GM12878 (cell line): ENCODE data around the gene AIFM3. TPM values are rescaled to one million over a fixed set of nuclear protein-coding genes. Genes with fewer than 3 reads are reported as not detected.

ENCODE experiments used
- ATAC-seq: fragments of 200-7000 bp; cut with Tn5 transposase; 3 replicates; pipeline ENCODE4 v1.9.1; 2020; ENCODE audit warnings: mild to moderate bottlenecking, moderate library complexity
- BruUV-seq: library from RNA; stranded (reverse); fragments of 400-500 nt; replicated peaks from 2 replicates; lab custom pipeline; 2021; lab: Mats Ljungman, UMichigan
- CTCF ChIA-PET: fragments of 300-600 bp; sonication (Branson Sonifier 250); formaldehyde crosslinking; extraction: SDS; loops from one replicate; lab custom pipeline; 2021; ENCODE audit warnings: inconsistent platforms; lab: Yijun Ruan, JAX
- POLR2A ChIA-PET: fragments of 350-600 bp; formaldehyde crosslinking; extraction: SDS; loops from one replicate; lab custom pipeline; 2021; ENCODE audit warnings: inconsistent platforms; lab: Charles Lee
- RAD21 ChIA-PET: fragments of 300-600 bp; sonication (Branson Sonifier 250); formaldehyde crosslinking; loops from one replicate; lab custom pipeline; 2023; ENCODE audit warnings: antibody characterized with exemption; ENCODE audit not compliant: unreplicated experiment; lab: Charles Lee
- SMC1A ChIA-PET: fragments of 300-600 bp; sonication (Branson Sonifier 250); formaldehyde crosslinking; loops from one replicate; lab custom pipeline; 2023; ENCODE audit not compliant: unreplicated experiment, uncharacterized antibody; lab: Charles Lee
- DNase-seq: peaks from one replicate; pipeline ENCODE4 v3.0.0-alpha.2; 2011; ENCODE audit warnings: low read depth, low spot score
- FAIRE-seq: peaks from 3 replicates; lab custom pipeline; 2011; peaks lifted over from hg19 to GRCh38; lab: Jason Lieb, UNC
- H2AFZ ChIP-seq: 2 replicates; pipeline ENCODE4 v1.6.0; 2011; ENCODE audit warnings: low read depth, low read length, control low read depth; ENCODE audit not compliant: control insufficient read depth
- H3K27ac ChIP-seq: 2 replicates; pipeline ENCODE4 v1.5.1; 2011; ENCODE audit warnings: control low read depth; ENCODE audit not compliant: control insufficient read depth, insufficient read depth
- H3K27me3 ChIP-seq, 2 experiments: replicated peaks in 1 of 2; 2 replicates each; pipeline versions ENCODE4 v1.6.0 to v1.6.1; 2011; ENCODE audit warnings: low read length in 1 of 2; ENCODE audit not compliant: control insufficient read depth in 2 of 2, insufficient read depth in 2 of 2
- H3K36me3 ChIP-seq, 2 experiments: 2 replicates each; pipeline ENCODE4 v1.5.1; 2011; ENCODE audit warnings: low read length in 1 of 2; ENCODE audit not compliant: control insufficient read depth in 2 of 2, insufficient read depth in 2 of 2
- H3K4me1 ChIP-seq: 2 replicates; pipeline ENCODE4 v1.6.1; 2011; ENCODE audit warnings: mild to moderate bottlenecking, low read length, moderate library complexity, mixed read lengths; ENCODE audit not compliant: control insufficient read depth, insufficient read depth
- H3K4me2 ChIP-seq: 2 replicates; pipeline ENCODE4 v1.6.0; 2011; ENCODE audit warnings: control low read depth; ENCODE audit not compliant: control insufficient read depth, insufficient read depth
- H3K4me3 ChIP-seq: fragments of 200-600 bp; sonication (generic); 2 replicates; pipeline ENCODE4 v1.5.1; 2016
- H3K79me2 ChIP-seq: 2 replicates; pipeline ENCODE4 v1.6.0; 2011; ENCODE audit warnings: low read length; ENCODE audit not compliant: control insufficient read depth, insufficient read depth
- H3K9ac ChIP-seq: 2 replicates; pipeline ENCODE4 v1.8.0; 2011; ENCODE audit warnings: low read length, control low read depth, mixed read lengths; ENCODE audit not compliant: control insufficient read depth, insufficient read depth
- H3K9me3 ChIP-seq: replicated peaks from 3 replicates; pipeline ENCODE4 v1.5.1; 2011; ENCODE audit warnings: mild to moderate bottlenecking, low read length; ENCODE audit not compliant: control insufficient read depth, insufficient read depth
- H4K20me1 ChIP-seq: 2 replicates; pipeline ENCODE4 v1.6.0; 2011; ENCODE audit not compliant: control insufficient read depth, insufficient read depth
- BCL11A ChIP-seq: IDR thresholded peaks from 2 replicates; pipeline ENCODE4 v1.6.1; 2011; ENCODE audit warnings: low read depth, low read length
- BRCA1 ChIP-seq: IDR thresholded peaks from 2 replicates; pipeline ENCODE4 v1.6.1; 2011; ENCODE audit warnings: low read depth, low read length, improper control_type of control experiment
- CHD1 ChIP-seq: IDR thresholded peaks from 2 replicates; pipeline ENCODE4 v1.6.1; 2012; ENCODE audit warnings: low read depth, low read length, improper control_type of control experiment
- DPF2 ChIP-seq: fragments of 450-650 bp; IDR thresholded peaks from 2 replicates; pipeline ENCODE4 v1.6.1; 2017; ENCODE audit warnings: mild to moderate bottlenecking
- HDAC2 ChIP-seq: fragments of 200-600 bp; sonication (generic); IDR thresholded peaks from 2 replicates; pipeline ENCODE4 v1.6.1; 2017
- KAT2A ChIP-seq: conservative IDR thresholded peaks from 2 replicates; pipeline ENCODE4 v1.6.1; 2011; ENCODE audit warnings: low read depth, low read length; ENCODE audit not compliant: control insufficient read depth
- MTA3 ChIP-seq: IDR thresholded peaks from 2 replicates; pipeline ENCODE4 v1.6.1; 2012; ENCODE audit warnings: low read length, inconsistent platforms, borderline replicate concordance
- NFIC ChIP-seq: IDR thresholded peaks from 2 replicates; pipeline ENCODE4 v1.6.1; 2012; ENCODE audit warnings: low read depth, mild to moderate bottlenecking, inconsistent platforms, low read length, moderate library complexity
- NR2F1 ChIP-seq: fragments of 450-650 bp; conservative IDR thresholded peaks from 2 replicates; pipeline ENCODE4 v1.6.1; 2017; ENCODE audit warnings: mild to moderate bottlenecking
- POU2F2 ChIP-seq: IDR thresholded peaks from 3 replicates; pipeline ENCODE4 v1.6.1; 2011; ENCODE audit warnings: low read depth, mild to moderate bottlenecking, low read length, borderline replicate concordance
- SMC3 ChIP-seq: IDR thresholded peaks from 2 replicates; pipeline ENCODE4 v1.6.1; 2011; ENCODE audit warnings: low read length, improper control_type of control experiment, borderline replicate concordance
- ZNF207 ChIP-seq: fragments of 450-650 bp; IDR thresholded peaks from 2 replicates; pipeline ENCODE4 v1.6.1; 2014; ENCODE audit warnings: antibody characterized with exemption, mild to moderate bottlenecking, borderline replicate concordance
- WGBS: methylation state at CpG from one replicate; pipeline ENCODE4 v1.1.6; 2016; ENCODE audit warnings: low lambda C conversion rate; ENCODE audit not compliant: insufficient replicate concordance, insufficient coverage; ENCODE audit errors: missing lambda C conversion rate; 5-methylcytosine and 5-hydroxymethylcytosine counted together
- in situ Hi-C: fragments of 300-500 bp; cut with MboI; formaldehyde crosslinking; loops from 9 replicates; pipeline ENCODE4 v1.14.3; 2018; ENCODE audit warnings: mixed read lengths
- intact Hi-C: fragments of 100-400 bp; cut with micrococcal nuclease; formaldehyde crosslinking; loops from one replicate; pipeline ENCODE4 v1.14.2; 2022; ENCODE audit not compliant: unreplicated experiment
- polyA plus RNA-seq, 11 experiments: library from polyadenylated mRNA; depleted of rRNA in 4 of 11; unstranded in 6 of 11; stranded (reverse) in 5 of 11; fragments of >200 nt; fragmentation: Nextera tagmentation in 4 of 11; fragmentation: Illumina TruSeq in 1 of 11; extraction: Ambion mirVana in 4 of 11; extraction: Trizol in 1 of 11; gene quantifications; 1 replicate in 1 of 11; 2 replicates in 10 of 11; pipeline versions ENCODE4 v1.2.1 to v1.2.3, GENCODE V29; 2011 to 2016; ENCODE audit warnings: inconsistent platforms in 2 of 11, missing spikeins in 2 of 11, low read depth in 1 of 11
- total RNA-seq, 4 experiments: library from RNA; depleted of rRNA in 3 of 4; stranded (reverse); fragments of >200 nt in 3 of 4; fragmentation: Illumina TruSeq in 1 of 4; extraction: Trizol in 1 of 4; gene quantifications; 2 replicates each; pipeline versions ENCODE4 v1.2.1 to v1.2.3, GENCODE V29; 2013 to 2021
- TF ChIP-seq, protein P1 (sequence below): fragments of 450-650 bp; IDR thresholded peaks from 2 replicates; pipeline ENCODE4 v1.6.1; 2017; ENCODE audit warnings: mild to moderate bottlenecking
- TF ChIP-seq, protein P2 (sequence below): fragments of 450-650 bp; IDR thresholded peaks from 2 replicates; pipeline ENCODE4 v1.6.1; 2016; ENCODE audit warnings: mild to moderate bottlenecking
- TF ChIP-seq, protein P3 (sequence below): fragments of 450-650 bp; IDR thresholded peaks from 2 replicates; pipeline ENCODE4 v1.6.1; 2014; ENCODE audit warnings: mild to moderate bottlenecking
- TF ChIP-seq, protein P4 (sequence below): IDR thresholded peaks from 2 replicates; pipeline ENCODE4 v1.6.1; 2011; ENCODE audit warnings: low read depth, mild to moderate bottlenecking, low read length, moderate library complexity, borderline replicate concordance; ENCODE audit errors: extremely low read depth

The AIFM3 gene
- total and polyA plus RNA-seq, 10 of the 15 experiments (the other 5 are each of a cell fraction or from before 2014, with no cell fraction given), result 0.06 to 0.34 (median 0.21) TPM; not detected in 6

DNA sequence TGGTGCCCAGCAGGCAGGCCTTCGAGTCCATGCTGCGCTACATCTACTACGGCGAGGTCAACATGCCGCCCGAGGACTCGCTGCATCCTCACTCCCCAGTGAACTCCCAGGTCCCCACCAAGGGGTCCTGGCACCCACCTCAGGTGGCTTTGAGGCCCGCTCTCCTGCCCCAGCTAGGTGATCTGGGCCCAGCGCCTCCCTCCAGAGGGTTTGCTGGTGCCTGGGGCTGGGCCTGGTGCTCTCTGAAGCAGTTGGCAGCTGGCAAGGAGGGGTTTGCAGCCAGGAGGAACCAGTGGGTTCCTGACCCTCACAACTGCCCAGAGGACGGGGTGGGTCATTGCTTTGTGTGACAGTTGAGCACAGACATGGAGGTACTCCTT is 29.0 kb downstream of the AIFM3 start:
- H3K4me3 ChIP-seq, result no peak overlapping the region
- ATAC-seq (no peak), DNase-seq (no peak)
- peaks cover 2 to 5% of the 10 kb centered on the region in 2 experiments; a peak in 2 of 4 replicates for H3K36me3 ChIP-seq
- no peak overlapping the region for H3K9ac ChIP-seq
- BruUV-seq, result no TSS peak
- SMC1A ChIA-PET, result no interaction called here
- TF ChIP-seq BCL11A, result no peak
- TF ChIP-seq DPF2, result no peak
- TF ChIP-seq MTA3, result no peak
- no peak for TF ChIP-seq KAT2A
- no peak for TF ChIP-seq SMC3
- TF ChIP-seq, protein P1, sequence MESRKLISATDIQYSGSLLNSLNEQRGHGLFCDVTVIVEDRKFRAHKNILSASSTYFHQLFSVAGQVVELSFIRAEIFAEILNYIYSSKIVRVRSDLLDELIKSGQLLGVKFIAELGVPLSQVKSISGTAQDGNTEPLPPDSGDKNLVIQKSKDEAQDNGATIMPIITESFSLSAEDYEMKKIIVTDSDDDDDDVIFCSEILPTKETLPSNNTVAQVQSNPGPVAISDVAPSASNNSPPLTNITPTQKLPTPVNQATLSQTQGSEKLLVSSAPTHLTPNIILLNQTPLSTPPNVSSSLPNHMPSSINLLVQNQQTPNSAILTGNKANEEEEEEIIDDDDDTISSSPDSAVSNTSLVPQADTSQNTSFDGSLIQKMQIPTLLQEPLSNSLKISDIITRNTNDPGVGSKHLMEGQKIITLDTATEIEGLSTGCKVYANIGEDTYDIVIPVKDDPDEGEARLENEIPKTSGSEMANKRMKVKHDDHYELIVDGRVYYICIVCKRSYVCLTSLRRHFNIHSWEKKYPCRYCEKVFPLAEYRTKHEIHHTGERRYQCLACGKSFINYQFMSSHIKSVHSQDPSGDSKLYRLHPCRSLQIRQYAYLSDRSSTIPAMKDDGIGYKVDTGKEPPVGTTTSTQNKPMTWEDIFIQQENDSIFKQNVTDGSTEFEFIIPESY, result no peak
- no peak for TF ChIP-seq CHD1
- TF ChIP-seq ZNF207, result no peak
- TF ChIP-seq, protein P2, sequence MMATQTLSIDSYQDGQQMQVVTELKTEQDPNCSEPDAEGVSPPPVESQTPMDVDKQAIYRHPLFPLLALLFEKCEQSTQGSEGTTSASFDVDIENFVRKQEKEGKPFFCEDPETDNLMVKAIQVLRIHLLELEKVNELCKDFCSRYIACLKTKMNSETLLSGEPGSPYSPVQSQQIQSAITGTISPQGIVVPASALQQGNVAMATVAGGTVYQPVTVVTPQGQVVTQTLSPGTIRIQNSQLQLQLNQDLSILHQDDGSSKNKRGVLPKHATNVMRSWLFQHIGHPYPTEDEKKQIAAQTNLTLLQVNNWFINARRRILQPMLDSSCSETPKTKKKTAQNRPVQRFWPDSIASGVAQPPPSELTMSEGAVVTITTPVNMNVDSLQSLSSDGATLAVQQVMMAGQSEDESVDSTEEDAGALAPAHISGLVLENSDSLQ, result no peak
- TF ChIP-seq NR2F1, result no peak
- no peak for TF ChIP-seq POU2F2
- TF ChIP-seq NFIC, result no peak
- TF ChIP-seq BRCA1, result no peak
- TF ChIP-seq HDAC2, result no peak
- TF ChIP-seq, protein P3, sequence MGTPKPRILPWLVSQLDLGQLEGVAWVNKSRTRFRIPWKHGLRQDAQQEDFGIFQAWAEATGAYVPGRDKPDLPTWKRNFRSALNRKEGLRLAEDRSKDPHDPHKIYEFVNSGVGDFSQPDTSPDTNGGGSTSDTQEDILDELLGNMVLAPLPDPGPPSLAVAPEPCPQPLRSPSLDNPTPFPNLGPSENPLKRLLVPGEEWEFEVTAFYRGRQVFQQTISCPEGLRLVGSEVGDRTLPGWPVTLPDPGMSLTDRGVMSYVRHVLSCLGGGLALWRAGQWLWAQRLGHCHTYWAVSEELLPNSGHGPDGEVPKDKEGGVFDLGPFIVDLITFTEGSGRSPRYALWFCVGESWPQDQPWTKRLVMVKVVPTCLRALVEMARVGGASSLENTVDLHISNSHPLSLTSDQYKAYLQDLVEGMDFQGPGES, result no peak
- TF ChIP-seq, protein P4, sequence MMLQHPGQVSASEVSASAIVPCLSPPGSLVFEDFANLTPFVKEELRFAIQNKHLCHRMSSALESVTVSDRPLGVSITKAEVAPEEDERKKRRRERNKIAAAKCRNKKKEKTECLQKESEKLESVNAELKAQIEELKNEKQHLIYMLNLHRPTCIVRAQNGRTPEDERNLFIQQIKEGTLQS, result no peak
- TF ChIP-seq, all 136 proteins: peak for 0
- Histone ChIP-seq H3K27me3 (no peaks in the 10 kb centered on the region), H2AFZ (no peak overlapping the region), H3K79me2 (peaks cover 10% of the 10 kb centered on the region), H3K4me2 (no peak overlapping the region), H3K9me3 (no peaks in the 10 kb centered on the region), H3K27ac (no peak overlapping the region), H4K20me1 (no peaks in the 10 kb centered on the region), H3K4me1 (peaks cover 5% of the 10 kb centered on the region)
- 88% methylated on average over 10 of the region's 10 CpGs for WGBS
- no peak for FAIRE-seq
- ChIA-PET RAD21 (no interaction called here), CTCF (no interaction called here), POLR2A (no interaction called here)
- in situ Hi-C loops (no loop called here), intact Hi-C loops (no loop called here)
